ENCODE results near the gene LRRC47. TPM values are rescaled to one million over a fixed set of nuclear protein-coding genes. Genes with fewer than 3 reads are reported as not detected.

LRRC47 gene
- total and polyA plus RNA-seq, 4 donors = 26.8 to 38.8 (median 31.3) TPM

DNA sequence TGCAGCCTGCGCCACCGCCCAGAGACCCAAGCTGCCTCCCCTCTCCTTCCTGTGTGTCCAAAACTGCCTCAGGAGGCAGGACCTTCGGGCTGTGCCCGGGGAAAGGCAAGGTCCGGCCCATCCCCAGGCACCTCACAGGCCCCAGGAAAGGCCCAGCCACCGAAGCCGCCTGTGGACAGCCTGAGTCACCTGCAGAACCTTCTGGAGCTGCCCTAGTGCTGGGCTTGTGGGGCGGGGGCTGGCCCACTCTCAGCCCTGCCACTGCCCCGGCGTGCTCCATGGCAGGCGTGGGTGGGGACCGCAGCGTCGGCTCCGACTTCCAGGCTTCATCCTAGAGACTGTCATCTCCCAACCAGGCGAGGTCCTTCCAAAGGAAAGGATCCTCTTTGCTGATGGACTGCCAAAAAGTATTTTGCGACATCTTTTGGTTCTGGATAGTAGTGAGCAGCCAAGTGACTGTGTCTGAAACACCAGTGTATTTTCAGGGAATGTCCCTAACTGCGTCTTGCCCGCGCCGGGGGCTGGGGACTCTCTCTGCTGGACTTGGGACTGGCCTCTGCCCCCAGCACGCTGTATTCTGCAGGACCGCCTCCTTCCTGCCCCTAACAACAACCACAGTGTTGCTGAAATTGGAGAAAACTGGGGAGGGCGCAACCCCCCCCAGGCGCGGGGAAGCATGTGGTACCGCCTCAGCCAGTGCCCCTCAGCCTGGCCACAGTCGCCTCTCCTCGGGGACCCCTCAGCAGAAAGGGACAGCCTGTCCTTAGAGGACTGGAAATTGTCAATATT lies 63.0 kb downstream of the LRRC47 start:
- Histone ChIP-seq H3K36me3 (ENCODE audit: control insufficient read depth in 1 of 2, insufficient read depth in 2 of 2, low read length in 1 of 2) (no peaks in the 10 kb centered on the region), H3K4me1 (ENCODE audit: control insufficient read depth in 1 of 2, insufficient read depth in 2 of 2, low read length in 2 of 2) (no peaks in the 10 kb centered on the region), H3K9me3 (ENCODE audit: control insufficient read depth, low read length) (no peaks in the 10 kb centered on the region), H3K27me3 (ENCODE audit: control insufficient read depth in 1 of 2, insufficient read depth in 2 of 2, low read length in 1 of 2) (no peaks in the 10 kb centered on the region), H3K27ac (ENCODE audit: low read depth in 1 of 2, low read length in 2 of 2) (no peak overlapping the region), H3K4me3 (ENCODE audit: low read length in 2 of 2) (no peak overlapping the region)
- WGBS, 2 donors = 73 to 75% methylated on average over 27 to 29 of the region's 29 CpGs
- DNase-seq (no peak), ATAC-seq (ENCODE audit: low FRiP score) (no peak)
- intact Hi-C loops (cut with DNase I) = no loop called here

DNA sequence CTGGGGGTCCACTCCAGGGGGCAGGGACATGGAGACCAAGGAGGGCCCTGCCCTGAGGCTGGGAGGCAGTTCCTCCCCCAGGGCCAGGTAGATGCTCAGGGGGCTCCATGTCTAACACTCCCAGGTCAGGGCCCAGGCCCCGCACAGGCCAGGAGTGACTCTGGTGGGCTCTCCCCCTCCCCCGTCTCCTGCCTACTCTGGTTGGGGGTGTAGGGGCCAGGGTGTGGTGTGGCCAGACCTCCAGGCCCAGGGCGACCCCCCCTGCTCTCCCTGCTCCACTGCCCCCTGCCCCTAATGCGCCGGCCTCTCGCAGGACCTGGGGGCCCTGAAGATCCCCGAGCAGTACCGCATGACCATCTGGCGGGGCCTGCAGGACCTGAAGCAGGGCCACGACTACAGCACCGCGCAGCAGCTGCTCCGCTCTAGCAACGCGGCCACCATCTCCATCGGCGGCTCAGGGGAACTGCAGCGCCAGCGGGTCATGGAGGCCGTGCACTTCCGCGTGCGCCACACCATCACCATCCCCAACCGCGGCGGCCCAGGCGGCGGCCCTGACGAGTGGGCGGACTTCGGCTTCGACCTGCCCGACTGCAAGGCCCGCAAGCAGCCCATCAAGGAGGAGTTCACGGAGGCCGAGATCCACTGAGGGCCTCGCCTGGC lies 63.7 kb downstream of the LRRC47 start:
- Histone ChIP-seq H3K4me1 (ENCODE audit: control insufficient read depth in 1 of 2, insufficient read depth in 2 of 2, low read length in 2 of 2) (no peaks in the 10 kb centered on the region), H3K36me3 (ENCODE audit: control insufficient read depth in 1 of 2, insufficient read depth in 2 of 2, low read length in 1 of 2) (no peaks in the 10 kb centered on the region), H3K27me3 (ENCODE audit: control insufficient read depth in 1 of 2, insufficient read depth in 2 of 2, low read length in 1 of 2) (no peaks in the 10 kb centered on the region), H3K4me3 (ENCODE audit: low read length in 2 of 2) (no peak overlapping the region), H3K27ac (ENCODE audit: low read depth in 1 of 2, low read length in 2 of 2) (no peak overlapping the region), H3K9me3 (ENCODE audit: control insufficient read depth, low read length) (no peaks in the 10 kb centered on the region)
- WGBS, 2 donors = 34 to 36% methylated on average over 34 to 37 of the region's 37 CpGs
- DNase-seq = no peak
- ATAC-seq (ENCODE audit: low FRiP score) = no peak
- intact Hi-C loops (cut with DNase I) = no loop called here

DNA sequence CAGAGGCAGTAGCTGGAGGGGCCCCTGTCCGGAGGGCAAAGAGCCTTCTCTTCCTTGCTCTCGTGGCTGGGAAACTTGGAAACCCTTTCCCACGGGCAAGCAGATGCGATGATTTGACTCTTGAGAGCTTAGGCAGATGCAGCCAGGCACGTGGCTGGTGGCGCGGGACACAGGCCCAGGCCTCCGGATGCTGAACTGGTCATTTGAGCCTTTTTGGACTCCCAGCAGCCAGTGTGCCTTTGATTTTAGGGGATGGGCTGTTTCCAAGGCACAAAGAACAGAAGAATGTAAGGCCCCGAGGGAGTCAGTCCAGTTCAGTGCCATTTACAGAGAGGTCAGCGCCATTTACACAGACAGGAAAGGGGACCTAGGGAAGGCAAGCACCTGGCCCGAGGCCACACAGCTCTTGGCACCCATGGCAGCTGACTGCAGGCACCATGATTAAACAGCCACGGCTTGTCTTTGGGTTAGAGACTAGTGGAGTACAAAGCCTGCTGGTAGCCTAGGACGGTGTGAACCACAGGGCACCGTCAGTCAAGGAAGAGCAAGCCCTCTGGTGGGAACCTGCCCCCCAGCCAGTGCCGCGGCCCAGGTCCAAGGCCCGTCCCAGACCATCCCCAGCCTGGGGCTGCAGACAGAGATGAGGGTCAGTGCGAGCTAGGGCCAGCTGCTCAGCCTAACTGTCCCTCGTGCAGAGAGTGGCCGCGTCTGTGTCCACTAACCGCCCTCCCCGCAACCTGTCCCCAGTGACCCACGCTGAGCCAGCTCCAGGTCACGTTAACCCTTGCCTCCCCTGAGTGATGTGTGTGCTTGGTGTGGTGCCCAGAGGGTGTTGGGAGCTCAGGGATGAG lies 64.5 kb downstream of the LRRC47 start:
- WGBS, 2 donors = 45 to 55% methylated on average over 25 of the region's 25 CpGs
- no peaks in the 10 kb centered on the region for H3K9me3 ChIP-seq (ENCODE audit: control insufficient read depth, low read length)
- H3K4me3 ChIP-seq (ENCODE audit: low read length in 2 of 2) = no peak overlapping the region
- intact Hi-C loops (cut with DNase I) = no loop called here
- H3K36me3 ChIP-seq (ENCODE audit: control insufficient read depth in 1 of 2, insufficient read depth in 2 of 2, low read length in 1 of 2) = no peaks in the 10 kb centered on the region
- H3K27ac ChIP-seq (ENCODE audit: low read depth in 1 of 2, low read length in 2 of 2) = no peak overlapping the region
- H3K27me3 ChIP-seq (ENCODE audit: control insufficient read depth in 1 of 2, insufficient read depth in 2 of 2, low read length in 1 of 2) = no peaks in the 10 kb centered on the region
- H3K4me1 ChIP-seq (ENCODE audit: control insufficient read depth in 1 of 2, insufficient read depth in 2 of 2, low read length in 2 of 2) = no peaks in the 10 kb centered on the region
- no peak for DNase-seq
- ATAC-seq (ENCODE audit: low FRiP score) = no peak

- Histone ChIP-seq H3K27ac (ENCODE audit: low read depth in 1 of 2, low read length in 2 of 2) (no peak overlapping the region), H3K9me3 (ENCODE audit: control insufficient read depth, low read length) (no peaks in the 10 kb centered on the region), H3K27me3 (ENCODE audit: control insufficient read depth in 1 of 2, insufficient read depth in 2 of 2, low read length in 1 of 2) (no peaks in the 10 kb centered on the region), H3K36me3 (ENCODE audit: control insufficient read depth in 1 of 2, insufficient read depth in 2 of 2, low read length in 1 of 2) (no peaks in the 10 kb centered on the region), H3K4me3 (ENCODE audit: low read length in 2 of 2) (no peak overlapping the region), H3K4me1 (ENCODE audit: control insufficient read depth in 1 of 2, insufficient read depth in 2 of 2, low read length in 2 of 2) (no peaks in the 10 kb centered on the region)
- intact Hi-C loops (cut with DNase I) = no loop called here
- 87 to 89% methylated on average over 25 of the region's 25 CpGs for WGBS, 2 donors
- DNase-seq = no peak
- ATAC-seq (ENCODE audit: low FRiP score) = no peak
Observed at GRCh38 chr1:3730543-3731247, 65.6 kb downstream of the LRRC47 start.

DNA sequence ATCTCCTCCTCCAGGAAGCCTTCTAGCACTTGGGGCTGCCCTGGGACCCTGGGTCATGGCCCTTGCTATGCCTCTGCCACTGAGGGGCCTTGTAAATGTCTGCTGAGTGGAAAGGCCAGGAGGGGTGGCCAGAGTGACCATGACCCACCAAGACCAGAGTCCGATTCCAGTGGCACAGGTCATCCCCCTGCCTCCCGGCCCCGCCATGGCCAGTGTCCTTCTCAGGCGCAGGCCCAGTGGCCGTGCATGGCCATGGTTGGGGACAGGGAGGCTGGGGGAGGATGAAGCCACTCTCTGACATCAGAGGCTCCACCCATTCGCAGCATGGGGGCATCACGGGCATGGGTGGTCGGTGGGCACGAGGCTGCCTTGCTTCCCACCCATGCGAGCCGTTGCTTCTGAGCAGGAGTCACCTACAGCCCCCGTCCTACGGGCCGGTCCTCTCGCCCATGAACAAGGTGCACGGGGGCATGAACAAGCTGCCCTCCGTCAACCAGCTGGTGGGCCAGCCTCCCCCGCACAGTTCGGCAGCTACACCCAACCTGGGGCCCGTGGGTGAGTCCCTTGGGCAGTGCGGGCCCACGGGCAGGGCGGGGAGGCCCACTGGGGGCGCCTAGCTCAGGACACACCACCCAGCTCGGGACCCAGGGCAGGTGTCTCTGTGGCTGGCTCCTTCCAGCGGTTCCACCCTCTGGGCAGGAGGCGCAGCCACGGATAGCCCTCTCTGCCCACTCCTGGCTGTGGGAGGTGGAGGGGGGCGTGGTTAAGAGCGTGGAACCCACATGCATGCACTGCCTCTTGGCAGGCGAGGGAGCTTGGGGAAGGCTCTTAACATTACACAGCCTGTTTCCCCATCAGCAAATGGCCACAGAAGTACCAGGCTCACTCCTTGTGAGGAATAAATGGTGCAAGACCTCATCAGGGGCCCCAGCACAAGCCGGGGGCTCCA lies 66.4 kb downstream of the LRRC47 start:
- intact Hi-C loops (cut with DNase I) = no loop called here
- ATAC-seq (ENCODE audit: low FRiP score) = no peak
- 77 to 78% methylated on average over 31 to 32 of the region's 32 CpGs for WGBS, 2 donors
- no peaks in the 10 kb centered on the region for H3K9me3 ChIP-seq (ENCODE audit: control insufficient read depth, low read length)
- no peak overlapping the region for H3K4me3 ChIP-seq (ENCODE audit: low read length in 2 of 2)
- H3K36me3 ChIP-seq (ENCODE audit: control insufficient read depth in 1 of 2, insufficient read depth in 2 of 2, low read length in 1 of 2) = no peaks in the 10 kb centered on the region
- H3K27ac ChIP-seq (ENCODE audit: low read depth in 1 of 2, low read length in 2 of 2) = no peak overlapping the region
- no peaks in the 10 kb centered on the region for H3K4me1 ChIP-seq (ENCODE audit: control insufficient read depth in 1 of 2, insufficient read depth in 2 of 2, low read length in 2 of 2)
- DNase-seq = no peak
- H3K27me3 ChIP-seq (ENCODE audit: control insufficient read depth in 1 of 2, insufficient read depth in 2 of 2, low read length in 1 of 2) = no peaks in the 10 kb centered on the region

Other genes starting within 250 kb of the LRRC47 start
- gene MEGF6, start 185.0 kb downstream of the LRRC47 start, total RNA-seq = 100 to 1,000 TPM in 1 of 2 donors, 10 to 100 TPM in 1; 91.8 to 223 TPM
- gene MEGF6, start 185.0 kb downstream of the LRRC47 start, polyA plus RNA-seq = 100 to 1,000 TPM in 1 of 2 donors, 10 to 100 TPM in 1; 53.7 to 332 TPM
- 10 to 100 TPM; 35.4 to 39.0 TPM for gene TPRG1L, start 171.5 kb downstream of the LRRC47 start, total RNA-seq
- 10 to 100 TPM; 42.0 to 51.0 TPM for gene TPRG1L, start 171.5 kb downstream of the LRRC47 start, polyA plus RNA-seq
- gene WRAP73, start 146.4 kb downstream of the LRRC47 start, total RNA-seq = 10 to 100 TPM; 10.6 to 17.4 TPM
- 10 to 100 TPM in 1 of 2 donors, 1 to 10 TPM in 1; 5.8 to 27.8 TPM for gene WRAP73, start 146.4 kb downstream of the LRRC47 start, polyA plus RNA-seq
- under 1 TPM in 1 of 2 donors, not detected in 1; 0.18 TPM for gene TP73, start 144.0 kb downstream of the LRRC47 start, total RNA-seq
- gene TP73, start 144.0 kb downstream of the LRRC47 start, polyA plus RNA-seq = under 1 TPM in 1 of 2 donors, not detected in 1; 0.38 TPM
- gene CCDC27, start 44.0 kb downstream of the LRRC47 start, total RNA-seq = not detected
- not detected for gene CCDC27, start 44.0 kb downstream of the LRRC47 start, polyA plus RNA-seq
- gene SMIM1, start 23.7 kb downstream of the LRRC47 start, total RNA-seq = 1 to 10 TPM; 5.6 to 7.5 TPM
- 1 to 10 TPM; 3.9 to 6.5 TPM for gene SMIM1, start 23.7 kb downstream of the LRRC47 start, polyA plus RNA-seq
- 10 to 100 TPM; 47.8 to 53.6 TPM for gene CEP104, start 60.7 kb upstream of the LRRC47 start, total RNA-seq
- 1 to 10 TPM; 8.1 to 8.5 TPM for gene CEP104, start 60.7 kb upstream of the LRRC47 start, polyA plus RNA-seq
- 10 to 100 TPM in 1 of 2 donors, 1 to 10 TPM in 1; 5.7 to 10.2 TPM for gene DFFB, start 61.0 kb upstream of the LRRC47 start, total RNA-seq
- gene DFFB, start 61.0 kb upstream of the LRRC47 start, polyA plus RNA-seq = 1 to 10 TPM; 4.3 to 8.1 TPM
- gene C1orf174, start 103.8 kb upstream of the LRRC47 start, total RNA-seq = 10 to 100 TPM; 16.7 to 19.8 TPM
- gene C1orf174, start 103.8 kb upstream of the LRRC47 start, polyA plus RNA-seq = 10 to 100 TPM; 12.6 to 15.6 TPM